DMS114 treated with DMSO at 0.1 percent for 48 hours (cell line): Measurements from ENCODE around the gene ZNG1A.
"Not testable (repeated sequence)": the region's sequence is repeated elsewhere in the genome, so short reads cannot be mapped to it uniquely, and the experiment has no call there.

Experiments used
- DNase-seq: peaks from one replicate; lab custom pipeline; 2025; ENCODE audit not compliant: unreplicated experiment; lab: John Stamatoyannopoulos, UW

ZNG1A gene

DNA sequence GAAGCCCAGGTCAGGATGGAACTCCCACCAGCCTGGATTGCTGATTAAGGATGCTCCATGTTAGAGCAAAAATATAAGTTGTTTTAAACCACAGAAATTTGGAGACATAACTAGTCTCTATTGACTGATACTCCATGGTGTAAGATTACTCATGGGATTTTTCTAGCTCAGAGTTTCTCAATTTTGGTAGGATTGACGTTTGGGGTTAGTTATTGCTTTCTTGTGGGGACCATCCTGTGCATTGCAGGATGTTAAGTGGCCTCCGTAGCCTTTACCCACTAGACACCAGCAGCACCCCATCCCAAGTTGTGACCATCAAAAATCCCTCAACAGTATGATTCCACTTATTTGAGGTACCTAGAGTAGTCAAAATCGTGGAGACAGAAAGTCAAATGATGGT lies 80.1 kb downstream of the ZNG1A start:
- DNase-seq, result not testable (repeated sequence)

DNA sequence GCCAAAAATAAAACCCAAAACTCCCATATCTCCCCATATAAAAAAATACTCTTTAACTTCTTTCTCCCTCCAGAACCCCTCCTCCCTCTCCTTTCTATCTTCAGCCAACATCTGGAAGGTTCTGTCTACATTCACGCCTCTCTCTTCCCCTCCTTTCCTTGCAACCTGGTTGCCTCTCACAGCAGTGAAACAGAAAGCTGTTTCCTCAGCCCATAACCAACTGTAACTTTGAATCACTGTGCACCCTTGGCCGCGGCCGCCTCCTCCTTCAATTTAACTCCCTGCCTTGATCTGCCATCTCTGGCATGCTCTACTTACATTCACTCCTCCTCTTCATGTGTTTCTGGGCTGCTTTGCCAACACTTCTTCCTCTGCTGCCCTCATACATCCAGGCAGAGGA lies 83.9 kb downstream of the ZNG1A start:
- not testable (repeated sequence) for DNase-seq

DNA sequence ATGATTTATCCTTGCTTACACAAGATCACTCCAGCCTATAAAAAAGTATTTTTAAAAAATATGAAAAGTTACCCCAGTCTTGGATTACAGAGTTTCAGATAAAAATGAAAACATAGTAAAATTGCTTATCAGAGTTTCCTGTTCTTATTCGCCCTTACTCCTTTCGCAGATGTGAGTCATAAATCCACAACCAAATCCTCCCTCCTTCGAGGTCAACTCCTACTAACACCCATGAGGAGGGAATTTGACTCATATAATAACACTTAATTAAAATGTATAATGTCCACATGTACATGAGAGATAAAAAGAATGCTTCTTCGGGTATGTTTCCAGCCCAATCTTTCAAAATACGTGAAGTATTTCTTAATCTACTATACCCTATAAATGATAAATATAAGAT lies 84.5 kb downstream of the ZNG1A start:
- DNase-seq, result not testable (repeated sequence)

DNA sequence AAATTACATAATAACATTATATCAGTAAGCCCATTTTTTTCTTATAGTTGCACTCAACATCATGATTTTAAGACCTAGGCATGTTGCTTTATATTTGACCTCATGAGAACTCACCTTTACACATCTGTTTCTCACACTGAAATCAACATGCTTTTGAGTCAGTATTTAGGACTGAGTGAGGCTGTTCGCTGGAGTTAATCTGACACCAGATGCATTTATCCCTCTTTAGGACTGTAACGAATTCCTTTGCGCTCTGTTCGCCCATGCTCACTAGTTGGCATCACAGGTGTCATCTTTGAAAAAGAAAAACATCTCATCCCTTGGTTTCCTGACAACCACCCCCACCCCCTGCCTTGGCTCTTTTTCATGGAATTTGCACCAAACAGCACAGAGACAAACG lies 84.9 kb downstream of the ZNG1A start:
- DNase-seq, result not testable (repeated sequence)

DNA sequence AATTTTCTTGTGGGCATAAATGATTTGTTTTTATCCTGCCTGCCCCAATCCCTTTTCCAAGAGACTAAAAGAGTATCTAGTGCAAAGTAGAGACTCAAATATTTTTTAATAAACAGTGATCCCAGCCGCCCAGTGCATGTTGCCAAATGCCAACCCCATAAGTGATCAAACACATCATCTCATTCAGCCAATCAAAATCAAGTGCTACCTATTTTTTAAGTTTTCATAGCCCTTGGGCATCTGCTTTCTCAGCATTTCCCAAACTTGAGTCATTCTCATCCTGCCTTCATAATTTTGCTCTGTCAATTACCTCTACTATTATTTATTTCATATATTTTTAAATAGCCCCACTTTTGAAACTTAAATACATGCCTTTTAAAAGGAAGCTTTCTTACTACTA lies 88.0 kb downstream of the ZNG1A start:
- not testable (repeated sequence) for DNase-seq

DNA sequence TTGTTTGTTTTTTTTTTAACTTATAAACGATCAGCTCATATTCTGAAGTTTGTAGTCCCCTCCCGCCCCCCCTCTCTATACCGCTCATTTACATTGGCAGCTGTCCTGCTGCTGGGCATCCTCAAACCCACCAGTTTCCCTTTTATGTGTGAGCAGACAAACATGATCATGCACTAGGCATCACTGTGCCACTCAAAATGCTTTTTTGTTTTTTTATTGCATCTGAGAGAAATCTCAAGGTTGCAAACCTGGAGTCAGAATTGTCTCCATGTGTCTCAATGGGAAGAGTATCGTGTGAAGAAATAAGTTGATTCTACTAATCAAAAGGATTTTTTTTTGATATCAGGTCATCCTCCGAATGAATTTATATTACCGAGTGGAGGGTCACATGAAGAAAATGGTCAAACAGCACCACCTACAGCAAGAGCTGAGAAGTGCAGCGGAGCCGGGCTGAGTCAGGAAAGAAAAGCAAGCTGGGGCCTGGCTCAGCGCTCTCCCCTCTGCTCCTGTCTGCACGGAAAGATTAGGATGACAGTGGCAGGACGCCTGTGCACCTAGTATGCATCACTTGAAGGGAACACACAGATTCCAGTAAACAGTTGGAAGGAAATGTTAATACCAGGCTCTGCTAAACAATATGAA lies 90.3 kb downstream of the ZNG1A start:
- DNase-seq, result not testable (repeated sequence)

DNA sequence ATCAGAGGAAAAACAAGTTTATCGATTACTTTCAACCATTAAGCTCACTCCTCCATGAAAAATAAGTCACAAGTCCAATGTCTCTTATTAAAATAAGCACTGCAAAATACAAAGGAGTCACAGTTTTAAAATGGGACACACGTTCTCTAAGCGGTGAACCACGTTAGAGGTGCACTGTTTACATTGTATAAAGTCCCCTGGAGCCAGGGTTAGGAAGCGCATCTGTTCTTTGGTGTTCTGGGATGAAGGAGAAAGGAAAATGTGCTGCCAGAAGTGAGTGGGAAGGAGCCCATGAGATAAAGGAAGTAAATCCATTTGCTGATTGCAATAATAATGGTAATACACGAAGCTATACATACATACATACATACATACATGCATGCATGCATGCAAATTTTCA lies 91.0 kb downstream of the ZNG1A start:
- DNase-seq, result not testable (repeated sequence)

DNA sequence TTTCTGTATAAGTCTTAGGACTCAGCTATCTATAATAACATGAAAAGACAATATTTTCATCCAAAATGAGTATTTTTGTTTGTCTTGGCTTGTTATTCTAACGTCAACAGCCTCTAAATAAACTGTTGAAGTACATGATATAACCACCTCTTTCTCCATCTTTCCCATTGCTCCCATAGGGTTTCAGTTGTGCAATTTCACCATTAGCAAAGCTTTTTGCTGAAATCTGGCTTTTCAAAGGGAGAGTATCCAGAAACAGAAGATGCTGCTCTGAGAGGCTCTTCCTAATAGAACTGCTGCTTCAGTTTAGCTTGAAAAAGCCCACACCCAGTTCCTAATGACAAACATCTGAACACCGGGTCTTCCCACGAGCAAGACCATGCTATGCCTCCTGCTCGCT lies 91.8 kb downstream of the ZNG1A start:
- DNase-seq, result not testable (repeated sequence)

DNA sequence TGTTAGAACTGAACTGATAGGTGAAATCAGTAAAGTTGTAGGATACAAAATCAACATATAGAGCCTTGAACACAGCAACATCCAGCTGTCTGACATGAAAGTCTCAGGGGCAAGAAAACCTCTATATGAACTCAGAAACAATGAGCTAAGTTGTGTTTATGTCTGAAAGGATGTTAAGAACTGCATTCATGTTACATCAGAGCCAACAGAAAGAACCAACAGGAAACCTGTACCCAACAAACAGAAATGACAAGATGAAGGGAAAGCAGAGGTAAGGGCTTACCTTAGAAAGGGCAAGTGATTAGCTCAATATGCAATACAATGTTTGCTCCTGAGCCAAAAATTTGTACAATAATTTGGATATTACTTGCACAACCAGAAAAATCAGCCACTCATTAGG lies 92.2 kb downstream of the ZNG1A start:
- not testable (repeated sequence) for DNase-seq

DNA sequence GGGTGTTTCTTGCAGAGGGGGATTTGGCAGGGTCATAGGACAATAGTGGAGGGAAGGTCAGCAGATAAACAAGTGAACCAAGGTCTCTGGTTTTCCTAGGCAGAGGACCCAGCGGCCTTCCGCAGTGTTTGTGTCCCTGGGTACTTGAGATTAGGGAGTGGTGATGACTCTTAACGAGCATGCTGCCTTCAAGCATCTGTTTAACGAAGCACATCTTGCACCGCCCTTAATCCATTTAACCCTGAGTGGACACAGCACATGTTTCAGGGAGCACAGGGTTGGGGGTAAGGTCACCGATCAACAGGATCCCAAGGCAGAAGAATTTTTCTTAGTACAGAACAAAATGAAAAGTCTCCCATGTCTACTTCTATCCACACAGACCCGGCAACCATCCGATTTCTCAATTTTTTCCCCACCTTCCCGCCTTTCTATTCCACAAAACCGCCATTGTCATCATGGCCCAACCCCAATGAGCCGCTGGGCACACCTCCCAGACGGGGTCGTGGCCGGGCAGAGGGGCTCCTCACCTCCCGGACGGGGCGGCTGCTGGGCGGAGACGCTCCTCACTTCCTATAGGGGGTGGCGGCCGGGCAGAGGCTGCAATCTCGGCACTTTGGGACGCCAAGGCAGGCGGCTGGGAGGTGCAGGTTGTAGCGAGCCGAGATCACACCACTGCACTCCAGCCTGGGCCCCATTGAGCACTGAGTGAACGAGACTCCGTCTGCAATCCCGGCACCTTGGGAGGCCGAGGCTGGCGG lies 95.7 kb downstream of the ZNG1A start:
- DNase-seq, result not testable (repeated sequence)

DNA sequence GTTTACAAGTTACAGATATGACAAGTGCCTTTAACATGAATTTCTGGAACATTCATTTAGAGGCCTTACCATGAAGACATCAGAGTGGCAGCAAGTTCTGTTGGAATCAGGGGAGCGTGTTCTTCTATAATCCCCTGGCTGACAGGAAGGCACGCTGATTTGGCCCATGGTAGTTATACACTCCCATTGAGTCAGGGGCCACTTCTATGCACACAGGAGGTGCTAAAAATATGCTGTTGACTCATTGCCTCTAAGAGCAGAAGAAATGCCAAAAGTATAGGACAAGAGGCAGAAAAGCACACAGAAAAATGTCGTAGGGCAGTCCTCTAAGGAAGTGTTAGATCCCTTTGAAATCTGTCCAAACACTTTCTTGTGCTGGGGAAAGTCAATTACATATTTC lies 100.5 kb downstream of the ZNG1A start:
- DNase-seq, result not testable (repeated sequence)

DNA sequence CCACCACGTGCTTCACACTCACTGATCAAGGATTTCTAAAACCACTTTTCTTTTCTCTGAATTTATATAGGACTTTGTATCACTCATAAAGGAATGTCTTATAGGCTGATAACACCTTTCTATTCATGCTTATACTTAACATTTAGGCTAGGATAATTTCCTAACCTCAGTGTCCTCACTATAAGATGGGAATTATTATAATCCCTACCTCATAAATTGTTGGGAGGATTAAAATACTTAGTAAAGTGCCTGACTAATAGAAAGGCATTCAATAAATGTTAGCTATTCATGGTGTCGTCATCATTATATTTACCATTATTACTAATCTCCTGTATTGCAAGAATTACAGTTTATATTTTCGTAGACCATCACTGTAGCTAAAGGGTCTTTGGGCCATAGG lies 102.5 kb downstream of the ZNG1A start:
- DNase-seq, result not testable (repeated sequence)

DNA sequence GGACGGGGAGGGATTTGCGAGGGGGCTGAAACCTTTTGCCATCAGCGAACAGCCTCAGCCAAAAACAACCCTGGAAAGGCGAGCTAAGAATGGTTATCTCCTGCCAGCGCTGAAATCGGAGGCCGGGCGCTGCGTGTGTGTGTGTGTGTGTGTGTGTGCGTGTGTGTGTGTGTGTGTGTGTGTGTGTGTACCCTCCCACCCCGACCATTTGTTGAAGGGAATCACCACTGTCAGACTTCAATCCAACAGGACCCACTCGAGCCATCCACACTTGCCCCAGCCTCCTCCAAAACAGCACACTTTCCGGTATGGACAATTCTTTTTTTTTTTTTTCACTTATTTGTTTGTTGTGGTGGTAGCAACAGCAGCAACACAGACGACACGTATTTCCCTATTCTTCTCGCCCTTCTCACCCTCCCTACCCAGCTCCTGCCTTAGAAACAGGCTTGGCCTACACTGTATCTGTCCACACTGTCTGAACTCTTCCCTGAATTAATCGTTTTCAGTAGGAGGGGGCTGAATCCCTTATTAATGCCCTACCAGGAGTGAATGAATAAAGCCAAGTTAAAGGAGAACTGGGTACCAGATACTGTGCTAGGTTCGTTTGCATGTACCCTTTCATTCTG lies 104.8 kb downstream of the ZNG1A start:
- not testable (repeated sequence) for DNase-seq

DNA sequence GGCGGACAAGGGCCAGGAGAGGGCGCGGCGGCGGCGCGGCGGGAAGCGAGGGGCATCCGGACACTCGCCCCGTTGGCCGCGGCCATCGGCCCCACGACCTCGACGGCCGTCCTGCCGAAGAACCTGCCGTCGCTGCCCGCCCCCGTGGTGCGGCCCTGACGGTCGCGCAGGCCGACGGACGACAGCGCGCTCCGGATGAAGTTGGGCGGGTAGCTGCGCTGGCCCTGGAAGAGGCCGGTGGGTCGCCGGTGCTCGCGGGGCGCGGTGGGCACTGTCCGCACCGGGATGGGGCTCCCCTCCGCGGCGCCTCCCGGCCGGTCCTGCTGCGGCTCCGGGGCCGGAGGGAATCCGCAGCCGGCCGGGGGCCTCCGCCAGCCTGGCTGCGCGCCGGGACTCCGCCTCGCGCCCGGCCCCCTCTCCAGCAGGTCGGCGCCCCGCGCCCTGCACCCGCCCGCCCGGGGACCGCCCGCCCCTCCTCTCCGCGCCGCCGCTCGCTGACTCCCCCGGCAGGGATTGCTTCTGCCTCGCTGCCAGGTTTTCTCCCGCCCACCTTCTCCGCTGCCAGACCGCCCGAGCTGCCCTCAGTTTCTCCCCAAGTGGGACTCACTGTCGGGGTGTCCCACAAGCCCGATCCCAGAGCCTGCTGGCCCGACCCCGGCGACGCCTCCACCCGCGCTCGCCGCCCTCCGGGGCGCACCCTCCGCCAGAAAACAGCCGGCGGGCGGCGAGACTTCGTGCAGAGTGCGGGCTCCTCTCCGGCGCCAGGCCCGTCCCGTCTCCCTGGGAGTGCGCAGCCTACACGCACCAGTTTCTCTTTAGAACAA lies 105.6 kb downstream of the ZNG1A start:
- not testable (repeated sequence) for DNase-seq
